ENCODE measurements around the gene SMARCA4.

- no peak for TF ChIP-seq GATA3 (IDR thresholded peaks at IDR 0.05; ENCODE audit: low read depth, low read length)
- no peak for TF ChIP-seq GATA2 (IDR thresholded peaks at IDR 0.05; ENCODE audit: low read depth, low read length)
These were observed 86.0 kb downstream of the SMARCA4 start for GRCh38 chr19:11046605-11047354.

All from SH-SY5Y (cell line).